Stimulated activated naive CD8-positive, alpha-beta T cell treated with anti-CD3 and anti-CD28 coated beads, Interleukin-15, Interleukin-2, amounts not matched to agents 100 ng/mL and 50 ng/mL, for 24 hours (primary cell): Measurements from ENCODE around the gene TLE2.
A peak's percentile ranks its signal among the peaks of the same experiment; 100 is the strongest.
"Not testable (repeated sequence)": the region's sequence is repeated elsewhere in the genome, so short reads cannot be mapped to it uniquely, and the experiment has no call there.

Experiments used
- H3K27ac Mint-ChIP-seq: one replicate; pipeline ENCODE4 v1.8.0; 2021; ENCODE audit warnings: mild to moderate bottlenecking, mixed read lengths
- H3K27me3 Mint-ChIP-seq: one replicate; pipeline ENCODE4 v1.8.0; 2021; ENCODE audit warnings: mixed read lengths
- H3K36me3 Mint-ChIP-seq: one replicate; pipeline ENCODE4 v1.8.0; 2021; ENCODE audit warnings: low read depth, mixed read lengths
- H3K4me1 Mint-ChIP-seq: one replicate; pipeline ENCODE4 v1.8.0; 2021; ENCODE audit warnings: low read depth, mixed read lengths
- H3K4me3 Mint-ChIP-seq: one replicate; pipeline ENCODE4 v1.8.0; 2021; ENCODE audit warnings: mild to moderate bottlenecking, mixed read lengths
- H3K9me3 Mint-ChIP-seq: one replicate; pipeline ENCODE4 v1.8.0; 2021; ENCODE audit warnings: mixed read lengths

The TLE2 gene

DNA sequence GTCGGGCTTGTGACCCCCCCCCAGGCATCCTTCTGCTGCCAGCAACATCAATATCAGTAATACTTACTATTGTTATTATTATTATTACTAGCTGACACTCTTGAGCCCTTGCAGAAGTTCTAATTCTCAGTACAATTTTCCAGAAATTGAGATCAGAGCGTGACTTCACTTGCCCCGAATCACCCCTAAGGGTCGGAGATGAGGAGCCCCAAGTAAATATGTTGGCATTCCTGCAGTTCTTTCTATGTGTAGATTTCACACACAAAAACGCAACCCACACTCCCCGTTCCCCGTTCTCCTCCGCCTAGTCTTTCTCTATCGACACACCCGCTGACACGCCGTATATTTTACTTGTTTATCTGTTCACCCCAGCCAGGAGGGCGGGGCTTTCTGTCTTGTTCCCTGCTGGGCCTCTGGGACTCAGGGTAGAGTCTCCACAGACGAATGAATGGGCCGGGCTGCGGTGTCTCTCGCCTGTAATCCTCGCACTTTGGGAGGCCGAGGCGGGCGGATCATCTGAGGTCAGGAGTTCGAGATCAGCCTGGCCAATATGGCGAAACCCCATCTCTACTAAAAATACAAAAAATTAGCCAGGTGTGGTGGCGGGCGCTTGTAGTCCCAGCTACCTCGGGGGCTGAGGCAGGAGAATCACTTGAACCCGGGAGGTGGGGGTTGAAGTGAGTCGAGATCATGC, 18.6 kb upstream of the TLE2 start:
- Mint-ChIP-seq H3K4me1 (peaks cover 10% of the 10 kb centered on the region), H3K27me3 (peaks cover 3% of the 10 kb centered on the region), H3K27ac (peak overlapping the region; percentile 19), H3K4me3 (peak overlapping the region; percentile 76), H3K36me3 (no peaks in the 10 kb centered on the region), H3K9me3 (no peaks in the 10 kb centered on the region)

DNA sequence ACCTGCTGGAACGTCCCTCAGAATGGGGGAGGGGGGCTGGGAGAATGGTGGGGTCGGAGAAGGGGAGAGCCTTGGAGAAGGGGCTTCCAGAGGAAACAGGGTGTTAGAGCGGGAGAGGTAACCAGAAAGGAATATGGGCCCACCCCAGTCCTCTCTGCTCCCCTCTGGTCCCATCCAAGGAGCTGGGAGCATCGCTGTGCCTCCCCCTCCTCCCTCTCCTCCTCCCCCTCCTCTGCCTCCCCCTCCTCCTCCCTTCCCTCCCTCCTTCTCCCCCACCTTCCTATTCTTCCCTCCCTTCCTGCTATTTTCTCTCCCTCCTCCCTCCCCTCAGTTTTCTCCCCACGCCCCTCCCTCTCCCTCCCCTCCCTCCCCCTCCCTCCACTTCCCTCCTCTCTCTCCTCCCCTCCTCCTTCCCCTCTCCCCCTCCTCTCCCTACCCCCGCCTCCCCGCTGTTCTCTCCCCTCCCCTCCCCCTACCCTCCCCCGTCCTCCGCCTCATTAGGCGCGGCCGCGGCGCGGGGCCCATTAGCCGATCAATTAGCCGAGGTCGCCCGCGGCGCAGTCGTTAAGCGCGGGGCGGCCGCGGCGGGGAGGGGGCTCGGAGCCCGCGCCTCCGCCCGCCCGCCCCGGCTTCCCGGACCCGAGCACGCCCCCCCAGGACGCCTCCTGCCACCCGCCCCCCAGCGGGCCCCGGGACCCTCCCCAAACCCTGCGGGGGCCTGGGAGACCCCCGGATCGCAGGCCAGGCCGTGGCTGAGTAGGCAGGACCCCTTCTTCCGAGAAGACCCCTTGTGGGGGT, 17.8 kb upstream of the TLE2 start:
- Mint-ChIP-seq H3K4me3 (no peak overlapping the region), H3K4me1 (peaks cover 14% of the 10 kb centered on the region)

DNA sequence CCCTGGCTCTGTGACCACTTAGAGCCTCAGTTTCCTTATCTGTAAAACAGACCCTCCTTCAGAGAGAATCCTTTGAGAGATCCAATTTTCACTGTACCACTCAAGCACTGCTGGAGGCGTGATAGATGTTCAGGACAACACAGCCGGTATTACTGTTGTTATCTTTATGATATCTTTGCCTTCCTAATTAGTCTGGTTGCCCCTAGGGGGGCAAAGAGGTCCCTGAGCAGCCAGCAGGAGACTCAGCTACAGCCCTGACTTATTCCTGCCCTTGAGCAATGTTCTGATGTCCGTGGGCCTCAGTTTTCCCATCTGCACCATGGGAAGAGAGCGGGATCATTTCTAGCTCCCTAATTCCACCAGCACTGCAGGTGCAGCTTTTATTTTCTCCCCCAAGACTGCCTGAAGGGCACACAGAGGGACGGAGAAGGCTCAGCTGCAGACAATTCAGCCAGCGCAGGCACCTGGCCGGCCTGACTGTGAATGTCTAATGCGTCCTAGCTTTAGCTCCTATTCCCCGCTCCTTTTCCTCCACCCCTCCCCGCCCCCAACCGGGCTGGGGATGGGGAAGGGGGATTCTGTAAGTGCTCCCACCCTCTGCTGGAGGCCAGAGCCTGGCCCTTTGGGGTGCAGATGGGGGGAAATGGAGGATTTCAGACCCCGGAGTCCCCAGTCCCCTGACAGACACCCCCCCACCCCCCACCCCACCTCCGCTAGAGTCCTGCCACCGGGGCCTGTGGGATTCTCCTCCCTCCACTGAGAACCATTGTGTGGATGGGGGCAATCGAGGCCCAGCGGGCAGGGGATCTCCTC, 17.0 kb upstream of the TLE2 start:
- peaks cover 18% of the 10 kb centered on the region for H3K4me1 Mint-ChIP-seq
- H3K36me3 Mint-ChIP-seq, result no peaks in the 10 kb centered on the region
- no peak overlapping the region for H3K4me3 Mint-ChIP-seq
- no peaks in the 10 kb centered on the region for H3K9me3 Mint-ChIP-seq
- no peak overlapping the region for H3K27ac Mint-ChIP-seq
- peaks cover 3% of the 10 kb centered on the region for H3K27me3 Mint-ChIP-seq

More for the DNA sequence above, 17.8 kb upstream of the TLE2 start:
- Mint-ChIP-seq H3K27ac (no peak overlapping the region), H3K9me3 (no peaks in the 10 kb centered on the region), H3K36me3 (no peaks in the 10 kb centered on the region), H3K27me3 (peaks cover 3% of the 10 kb centered on the region)

DNA sequence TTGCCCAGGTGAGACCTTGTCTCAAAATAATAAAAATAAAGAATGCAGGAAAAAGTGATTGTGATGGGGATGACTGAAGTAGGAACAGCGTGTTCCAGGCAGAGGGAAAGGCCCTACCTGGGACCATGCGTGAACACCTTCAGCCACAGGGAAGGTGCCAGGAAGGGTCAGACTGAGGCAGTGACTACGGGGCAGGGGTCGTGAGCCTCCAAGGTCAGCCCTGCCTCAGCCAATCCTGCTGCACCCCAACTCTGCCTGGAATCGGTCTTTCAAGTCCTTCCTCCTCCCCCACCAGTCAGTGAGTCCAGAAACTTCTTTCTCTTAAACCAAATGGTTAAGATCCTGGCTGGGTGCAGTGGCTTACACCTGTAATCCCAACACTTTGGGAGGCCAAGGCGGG, 16.1 kb upstream of the TLE2 start:
- Mint-ChIP-seq H3K9me3 (no peaks in the 10 kb centered on the region), H3K27ac (no peak overlapping the region), H3K27me3 (peaks cover 3% of the 10 kb centered on the region), H3K4me1 (peaks cover 19% of the 10 kb centered on the region), H3K4me3 (no peak overlapping the region), H3K36me3 (no peaks in the 10 kb centered on the region)

DNA sequence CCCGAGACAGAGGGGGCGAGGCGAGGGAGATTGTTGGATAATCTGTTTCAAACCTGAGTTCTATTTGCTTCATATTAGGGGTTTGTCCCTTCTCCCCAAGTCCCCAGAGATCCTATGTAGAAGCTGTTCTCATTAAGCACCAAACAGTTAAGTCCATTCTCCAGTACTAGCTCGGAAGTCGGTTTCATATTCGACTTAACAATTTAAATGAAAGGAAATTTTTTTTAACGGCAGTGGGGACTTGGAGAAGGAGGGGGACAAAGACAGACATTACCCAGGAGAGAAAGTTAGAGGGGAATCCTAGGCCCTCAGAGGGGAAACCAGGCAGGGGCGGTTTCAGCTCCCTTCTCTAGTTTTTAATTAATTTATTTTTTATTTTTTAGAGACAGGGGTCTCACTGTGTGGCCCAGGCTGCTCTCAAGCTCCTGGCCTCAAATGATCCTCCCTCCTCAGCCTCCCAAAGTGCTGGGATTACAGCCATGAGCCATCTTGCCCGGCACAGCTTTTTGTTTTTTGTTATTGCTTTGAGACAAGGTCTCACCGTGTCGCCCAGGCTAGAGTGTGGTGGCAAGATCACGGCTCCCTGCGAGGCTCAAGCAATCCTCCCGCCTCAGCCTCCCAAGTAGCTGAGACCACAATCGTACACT, 13.7 kb upstream of the TLE2 start:
- H3K4me1 Mint-ChIP-seq, result peaks cover 16% of the 10 kb centered on the region
- no peaks in the 10 kb centered on the region for H3K36me3 Mint-ChIP-seq
- H3K4me3 Mint-ChIP-seq, result peak overlapping the region; percentile 21
- H3K27ac Mint-ChIP-seq, result no peak overlapping the region
- H3K9me3 Mint-ChIP-seq, result no peaks in the 10 kb centered on the region
- H3K27me3 Mint-ChIP-seq, result peaks cover 3% of the 10 kb centered on the region

DNA sequence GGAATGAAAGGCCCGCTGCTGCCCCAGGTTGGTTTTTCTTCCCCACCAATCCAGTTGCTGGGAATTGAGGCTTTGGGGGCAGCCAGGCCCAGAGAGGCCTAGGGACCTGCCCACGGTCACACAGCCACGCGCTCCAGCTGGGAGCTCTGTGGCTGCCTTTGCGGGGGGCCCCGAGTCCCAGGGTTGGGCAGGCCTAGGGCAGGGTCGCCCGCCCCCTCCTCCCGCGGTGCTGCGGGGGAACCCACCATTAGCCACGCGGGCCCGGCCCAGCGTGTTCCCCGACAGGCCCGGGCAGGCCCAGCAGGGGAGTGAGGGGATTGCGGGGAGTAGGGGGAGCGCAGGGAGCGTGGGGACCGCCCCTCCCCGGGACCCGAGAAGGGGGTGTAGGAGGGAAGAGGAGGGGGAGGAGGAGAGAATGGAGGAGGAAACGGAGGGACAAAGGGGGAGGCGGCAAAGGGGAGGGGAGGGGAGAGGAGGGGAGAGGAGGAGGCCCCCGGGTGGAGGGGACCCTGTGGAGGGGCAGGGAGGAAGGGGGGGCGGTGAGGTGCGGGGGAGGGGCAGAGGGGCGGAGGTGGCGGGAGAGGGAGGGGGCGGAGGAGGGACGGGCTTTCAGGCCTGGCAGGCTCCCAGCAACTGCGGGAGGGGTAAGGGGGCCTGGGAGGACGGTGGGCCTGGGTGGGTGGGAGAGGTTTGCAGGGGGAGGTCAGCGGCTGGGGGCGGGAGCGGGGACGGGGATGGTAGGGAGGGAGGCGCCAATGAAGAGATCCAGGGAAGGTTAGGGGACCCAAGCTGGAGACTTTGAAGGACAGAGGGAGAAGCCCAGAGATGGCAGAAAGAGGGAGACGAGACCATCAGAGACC, 12.9 kb upstream of the TLE2 start:
- Mint-ChIP-seq H3K4me1 (peaks cover 12% of the 10 kb centered on the region), H3K9me3 (no peaks in the 10 kb centered on the region), H3K27ac (no peak overlapping the region), H3K36me3 (no peaks in the 10 kb centered on the region), H3K27me3 (no peaks in the 10 kb centered on the region), H3K4me3 (peak overlapping the region; percentile 21)

DNA sequence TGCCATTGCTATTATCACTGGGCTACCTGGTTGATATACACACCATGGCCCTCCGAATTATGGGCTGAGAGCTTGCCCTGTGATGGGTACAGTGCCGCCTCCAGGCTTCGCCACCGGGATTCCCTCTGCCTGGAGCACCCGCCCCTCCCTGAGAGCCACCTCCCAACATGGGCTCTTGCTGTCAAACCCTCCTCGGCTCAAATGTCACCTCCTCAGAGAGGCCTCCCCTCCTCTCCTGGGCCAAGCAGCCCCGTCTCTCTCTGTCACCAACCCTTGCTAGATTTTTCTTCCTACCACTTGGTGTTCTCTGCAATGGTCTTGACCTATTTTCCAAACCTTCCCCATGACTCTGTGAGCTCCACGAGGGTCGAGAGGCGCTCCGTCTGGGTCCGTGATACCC, 12.2 kb upstream of the TLE2 start:
- Mint-ChIP-seq H3K27ac (no peak overlapping the region), H3K4me3 (no peak overlapping the region), H3K9me3 (no peaks in the 10 kb centered on the region), H3K27me3 (no peaks in the 10 kb centered on the region), H3K36me3 (no peaks in the 10 kb centered on the region), H3K4me1 (peaks cover 12% of the 10 kb centered on the region)

DNA sequence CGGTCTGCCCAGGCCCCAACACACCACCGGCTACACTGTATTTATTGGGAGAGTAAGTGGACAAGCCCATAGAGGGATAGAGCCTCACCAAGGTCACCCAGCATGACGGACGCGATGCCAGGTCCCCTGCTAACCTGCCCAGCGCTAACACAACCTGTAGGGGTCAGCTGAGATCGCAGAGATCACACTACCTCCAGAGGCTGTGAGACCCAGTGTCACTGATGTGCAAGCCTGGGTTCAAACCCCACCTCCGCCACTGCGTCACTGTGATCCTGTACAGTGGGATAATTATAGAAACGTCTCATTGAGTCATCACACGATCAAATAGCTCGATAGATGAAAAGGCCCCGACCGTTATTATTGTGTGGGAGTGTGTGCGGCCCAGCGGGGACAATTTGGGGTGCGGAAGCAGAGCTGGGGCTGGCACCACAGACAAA, 10.6 kb upstream of the TLE2 start:
- no peak overlapping the region for H3K4me3 Mint-ChIP-seq
- H3K9me3 Mint-ChIP-seq, result no peaks in the 10 kb centered on the region
- no peaks in the 10 kb centered on the region for H3K27me3 Mint-ChIP-seq
- peaks cover 25% of the 10 kb centered on the region for H3K4me1 Mint-ChIP-seq
- no peak overlapping the region for H3K27ac Mint-ChIP-seq
- H3K36me3 Mint-ChIP-seq, result no peaks in the 10 kb centered on the region

DNA sequence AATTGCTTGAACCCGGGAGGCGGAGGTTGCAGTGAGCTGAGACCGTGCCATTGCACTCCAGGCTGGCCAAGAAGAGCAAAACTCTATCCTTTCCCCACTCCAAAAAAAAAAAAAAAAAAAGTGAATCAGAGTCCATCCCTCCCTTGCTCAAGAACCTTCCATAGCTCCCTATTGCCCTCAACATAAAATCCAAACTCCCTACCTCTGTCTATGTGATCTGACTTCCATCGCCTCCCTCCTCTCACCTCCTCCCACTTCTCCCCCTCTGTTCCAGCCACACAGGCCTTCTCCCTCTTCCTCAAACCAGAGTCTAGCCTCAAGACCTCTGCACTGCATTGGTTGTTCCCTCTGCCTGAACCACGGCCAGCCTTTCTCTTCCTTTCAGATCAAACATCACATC, 10.0 kb upstream of the TLE2 start:
- Mint-ChIP-seq H3K9me3 (no peaks in the 10 kb centered on the region), H3K4me3 (no peak overlapping the region), H3K27ac (no peak overlapping the region), H3K27me3 (no peaks in the 10 kb centered on the region), H3K36me3 (no peaks in the 10 kb centered on the region), H3K4me1 (peaks cover 27% of the 10 kb centered on the region)

DNA sequence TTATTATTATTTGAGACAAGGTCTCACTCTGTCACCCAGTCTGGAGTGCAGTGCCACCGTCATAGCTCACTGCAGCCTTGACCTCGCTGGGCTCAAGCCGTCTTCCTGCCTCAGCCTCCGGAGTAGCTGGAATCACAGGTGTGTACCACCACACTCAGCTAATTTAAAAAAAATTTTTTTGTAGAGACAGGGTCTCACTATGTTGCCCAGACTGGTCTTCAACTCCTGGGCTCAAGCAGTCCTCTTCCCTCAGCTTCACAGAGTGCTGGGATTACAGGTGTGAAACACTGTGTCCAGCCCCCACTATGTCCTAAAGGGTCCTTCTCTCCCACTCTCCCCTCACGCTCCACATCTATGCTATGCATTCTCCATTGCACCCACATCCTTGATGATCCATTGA, 9.1 kb upstream of the TLE2 start:
- H3K4me3 Mint-ChIP-seq, result no peak overlapping the region
- H3K36me3 Mint-ChIP-seq, result no peaks in the 10 kb centered on the region
- no peaks in the 10 kb centered on the region for H3K27me3 Mint-ChIP-seq
- peaks cover 27% of the 10 kb centered on the region for H3K4me1 Mint-ChIP-seq
- H3K9me3 Mint-ChIP-seq, result no peaks in the 10 kb centered on the region
- no peak overlapping the region for H3K27ac Mint-ChIP-seq

DNA sequence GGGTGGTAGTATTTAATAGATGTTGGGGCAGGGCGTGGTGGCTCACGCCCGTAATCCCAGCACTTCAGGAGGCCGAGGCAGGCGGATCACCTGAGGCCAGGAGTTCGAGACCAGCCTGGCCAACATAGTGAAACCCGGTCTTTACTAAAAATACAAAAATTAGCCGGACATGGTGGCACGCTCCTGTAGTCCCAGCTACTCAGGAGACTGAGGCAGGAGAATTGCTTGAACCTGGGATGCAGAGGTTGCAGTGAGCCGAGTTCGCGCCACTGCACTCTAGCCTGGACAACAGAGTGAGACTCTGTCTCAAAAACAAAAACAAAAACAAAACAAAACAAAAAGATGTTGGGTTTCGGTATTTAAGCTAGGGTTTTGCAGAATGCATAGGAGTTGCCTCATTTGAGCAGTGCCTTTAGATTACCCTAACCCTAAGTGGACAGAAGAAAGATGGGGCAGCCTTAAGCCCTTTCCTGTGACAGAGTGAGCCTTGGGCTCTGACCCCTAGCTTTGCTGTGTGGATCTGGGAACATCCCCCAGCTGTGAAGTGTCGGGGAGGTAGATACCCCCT, 8.0 kb upstream of the TLE2 start:
- not testable (repeated sequence) for H3K9me3 Mint-ChIP-seq, H3K27ac Mint-ChIP-seq, H3K27me3 Mint-ChIP-seq, H3K36me3 Mint-ChIP-seq
- Mint-ChIP-seq H3K4me3 (peak overlapping the region; percentile 85), H3K4me1 (peaks cover 23% of the 10 kb centered on the region)

DNA sequence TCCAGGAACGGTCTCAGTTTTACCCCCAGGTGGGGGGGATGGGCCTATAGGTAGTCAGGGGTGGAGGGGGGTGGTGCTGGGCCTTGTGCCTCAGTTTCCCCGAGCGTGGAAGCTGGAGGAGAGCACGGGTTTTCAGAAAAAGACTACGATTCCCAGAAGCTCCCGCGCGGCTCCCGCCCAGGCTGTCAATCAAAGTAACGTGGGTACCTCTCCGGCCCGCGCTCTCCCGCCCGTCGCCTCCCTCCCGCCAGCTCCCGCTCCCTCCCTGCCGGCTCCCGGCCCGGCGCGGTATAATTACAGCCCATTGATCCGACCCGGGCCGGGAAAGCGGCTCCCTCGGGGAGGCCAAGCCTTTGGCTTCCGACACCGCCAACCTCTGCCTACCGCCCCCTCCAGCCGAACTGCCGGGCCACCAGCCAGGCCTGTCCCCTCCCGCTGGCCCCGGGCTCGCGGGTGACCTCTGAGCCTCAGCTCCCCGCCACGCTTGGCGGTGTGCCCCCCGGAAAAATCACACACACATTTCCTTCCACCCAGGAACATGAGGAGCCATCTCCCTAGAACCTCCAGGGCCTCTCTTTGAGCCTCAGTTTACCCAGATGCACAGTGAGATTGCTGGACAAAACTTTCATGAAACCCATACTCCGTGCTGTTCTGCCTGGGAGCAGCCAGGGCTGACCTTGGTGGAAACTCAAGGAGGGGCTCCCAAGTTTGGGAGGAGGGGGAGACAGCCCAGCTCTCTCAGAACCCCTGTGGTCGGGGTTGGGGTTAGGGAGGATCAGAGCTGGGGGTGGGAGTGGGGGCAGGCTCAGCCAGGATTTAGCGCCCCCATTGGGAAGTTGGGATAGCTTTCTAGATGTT, 7.3 kb upstream of the TLE2 start:
- Mint-ChIP-seq H3K27me3 (no peaks in the 10 kb centered on the region), H3K4me3 (peak overlapping the region; percentile 85), H3K9me3 (no peaks in the 10 kb centered on the region), H3K4me1 (peaks cover 19% of the 10 kb centered on the region), H3K27ac (peak overlapping the region; percentile 96), H3K36me3 (no peaks in the 10 kb centered on the region)

DNA sequence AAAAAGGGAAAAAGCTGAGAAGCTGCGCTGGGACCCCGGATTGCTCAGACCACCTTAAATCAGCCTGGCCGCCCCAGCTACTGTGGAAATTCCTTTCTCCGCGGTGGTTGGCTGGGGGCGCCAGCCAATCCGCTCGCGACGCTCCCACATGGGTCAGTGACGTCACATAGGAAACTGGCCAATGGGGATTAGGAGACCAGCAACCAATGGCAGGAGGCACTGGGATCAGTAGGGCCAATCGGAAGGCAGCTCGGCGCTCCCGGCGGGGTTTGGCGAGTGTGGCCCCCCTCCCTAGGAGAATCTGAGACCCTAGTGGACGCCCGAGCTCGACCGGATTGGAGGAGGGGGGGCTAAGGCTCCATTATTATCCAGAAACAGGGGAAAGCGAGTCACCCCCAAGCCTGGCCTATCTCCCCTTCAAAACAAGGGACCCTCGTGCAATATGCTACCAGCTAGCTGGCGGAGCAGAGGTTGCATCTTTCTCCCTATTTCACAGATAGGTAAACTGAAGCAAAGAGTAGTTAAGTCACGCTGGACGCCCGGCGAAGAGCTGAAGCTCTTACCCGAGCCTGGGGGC, 6.5 kb upstream of the TLE2 start:
- peak overlapping the region; percentile 85 for H3K4me3 Mint-ChIP-seq
- H3K27ac Mint-ChIP-seq, result peak overlapping the region; percentile 96
- no peaks in the 10 kb centered on the region for H3K9me3 Mint-ChIP-seq
- no peaks in the 10 kb centered on the region for H3K36me3 Mint-ChIP-seq
- no peaks in the 10 kb centered on the region for H3K27me3 Mint-ChIP-seq
- H3K4me1 Mint-ChIP-seq, result peaks cover 18% of the 10 kb centered on the region
